Measurements from ENCODE around the gene DDX6. TPM values are rescaled to one million over a fixed set of nuclear protein-coding genes. Genes with fewer than 3 reads are reported as not detected.
"Not testable (repeated sequence)": the region's sequence is repeated elsewhere in the genome, so short reads cannot be mapped to it uniquely, and the experiment has no call there.

DDX6 gene, protein sequence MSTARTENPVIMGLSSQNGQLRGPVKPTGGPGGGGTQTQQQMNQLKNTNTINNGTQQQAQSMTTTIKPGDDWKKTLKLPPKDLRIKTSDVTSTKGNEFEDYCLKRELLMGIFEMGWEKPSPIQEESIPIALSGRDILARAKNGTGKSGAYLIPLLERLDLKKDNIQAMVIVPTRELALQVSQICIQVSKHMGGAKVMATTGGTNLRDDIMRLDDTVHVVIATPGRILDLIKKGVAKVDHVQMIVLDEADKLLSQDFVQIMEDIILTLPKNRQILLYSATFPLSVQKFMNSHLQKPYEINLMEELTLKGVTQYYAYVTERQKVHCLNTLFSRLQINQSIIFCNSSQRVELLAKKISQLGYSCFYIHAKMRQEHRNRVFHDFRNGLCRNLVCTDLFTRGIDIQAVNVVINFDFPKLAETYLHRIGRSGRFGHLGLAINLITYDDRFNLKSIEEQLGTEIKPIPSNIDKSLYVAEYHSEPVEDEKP
- 189 to 194 TPM (median 191 TPM) in 3 replicates for total RNA-seq

GRCh38 chr11:118791111-118791960, at the start of gene DDX6:
TSS of gene DDX6 (minus strand) at chr11:118791164. CDS start at chr11:118786251, 4,913 bp downstream.
- Mint-ChIP-seq H3K4me3 (peak within 1 kb of the TSS; percentile 99), H3K4me1 (peaks cover 31% of the 10 kb centered on the region), H3K27ac (peak within 1 kb of the TSS; percentile 99), H3K27me3 (ENCODE audit: low read depth) (no peaks in the 10 kb centered on the region), H3K36me3 (no peaks in the 10 kb centered on the region), H3K9me3 (no peaks in the 10 kb centered on the region)
- no peak for TF ChIP-seq CTCF (IDR thresholded peaks at IDR 0.05; ENCODE audit: unreplicated experiment)
- peak; percentile 87 to 94 for DNase-seq (ENCODE audit: low spot score in 2 of 2, unreplicated experiment in 2 of 2)

- Mint-ChIP-seq H3K27me3 (ENCODE audit: low read depth) (no peaks in the 10 kb centered on the region), H3K4me1 (no peaks in the 10 kb centered on the region), H3K4me3 (no peak overlapping the region), H3K36me3 (no peaks in the 10 kb centered on the region), H3K27ac (no peak overlapping the region), H3K9me3 (no peaks in the 10 kb centered on the region)
- no peak for DNase-seq (ENCODE audit: low spot score in 2 of 2, unreplicated experiment in 2 of 2)
- TF ChIP-seq CTCF (IDR thresholded peaks at IDR 0.05; ENCODE audit: unreplicated experiment): no peak
These were observed 48.1 kb upstream of the DDX6 start for GRCh38 chr11:118838905-118839553.

- no peaks in the 10 kb centered on the region for H3K4me1 Mint-ChIP-seq
- no peaks in the 10 kb centered on the region for H3K9me3 Mint-ChIP-seq
- TF ChIP-seq CTCF (IDR thresholded peaks at IDR 0.05; ENCODE audit: unreplicated experiment): no peak
- no peaks in the 10 kb centered on the region for H3K36me3 Mint-ChIP-seq
- no peak overlapping the region for H3K27ac Mint-ChIP-seq
- H3K4me3 Mint-ChIP-seq: no peak overlapping the region
- no peak for DNase-seq (ENCODE audit: low spot score in 2 of 2, unreplicated experiment in 2 of 2)
- no peaks in the 10 kb centered on the region for H3K27me3 Mint-ChIP-seq (ENCODE audit: low read depth)
These were observed 46.9 kb upstream of the DDX6 start for GRCh38 chr11:118837868-118838267.

- no peaks in the 10 kb centered on the region for H3K9me3 Mint-ChIP-seq
- H3K27ac Mint-ChIP-seq: no peak overlapping the region
- no peak for DNase-seq (ENCODE audit: low spot score in 2 of 2, unreplicated experiment in 2 of 2)
- no peaks in the 10 kb centered on the region for H3K4me1 Mint-ChIP-seq
- H3K36me3 Mint-ChIP-seq: no peaks in the 10 kb centered on the region
- no peak for TF ChIP-seq CTCF (IDR thresholded peaks at IDR 0.05; ENCODE audit: unreplicated experiment)
- H3K4me3 Mint-ChIP-seq: no peak overlapping the region
- no peaks in the 10 kb centered on the region for H3K27me3 Mint-ChIP-seq (ENCODE audit: low read depth)
These were observed 43.6 kb upstream of the DDX6 start for GRCh38 chr11:118834427-118835028.

- no peaks in the 10 kb centered on the region for H3K27me3 Mint-ChIP-seq (ENCODE audit: low read depth)
- H3K4me3 Mint-ChIP-seq: no peak overlapping the region
- no peak for DNase-seq (ENCODE audit: low spot score in 2 of 2, unreplicated experiment in 2 of 2)
- H3K9me3 Mint-ChIP-seq: no peaks in the 10 kb centered on the region
- H3K4me1 Mint-ChIP-seq: no peaks in the 10 kb centered on the region
- H3K36me3 Mint-ChIP-seq: no peaks in the 10 kb centered on the region
- H3K27ac Mint-ChIP-seq: no peak overlapping the region
- no peak for TF ChIP-seq CTCF (IDR thresholded peaks at IDR 0.05; ENCODE audit: unreplicated experiment)
These were observed 36.2 kb upstream of the DDX6 start for GRCh38 chr11:118827118-118827517.

DNA sequence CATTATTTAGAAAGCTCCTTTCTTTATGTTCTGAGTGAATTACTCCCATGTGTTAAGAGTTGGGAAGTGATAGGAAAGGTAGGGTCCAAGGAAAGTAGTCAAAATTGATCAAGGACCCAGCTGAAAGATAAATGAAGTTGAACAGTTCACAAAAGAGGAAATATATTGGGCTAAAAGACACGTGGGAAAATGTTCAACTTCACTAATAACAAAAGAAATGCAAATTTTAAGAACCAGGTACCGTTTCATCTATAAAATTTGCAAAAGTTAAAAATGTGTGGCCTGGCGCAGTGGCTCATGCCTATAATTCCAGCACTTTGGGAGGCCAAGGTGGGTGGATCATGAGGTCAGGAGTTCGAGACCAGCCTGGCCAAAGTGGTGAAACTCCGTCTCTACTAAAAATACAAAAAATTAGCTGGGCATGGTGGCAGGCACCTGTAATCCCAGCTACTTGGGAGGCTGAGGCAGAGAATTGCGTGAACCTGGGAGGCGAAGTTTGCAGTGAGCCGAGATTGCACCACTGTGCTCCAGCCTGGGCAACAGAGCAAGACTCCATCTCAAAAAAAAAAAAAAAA, 32.1 kb upstream of the DDX6 start:
- H3K4me1 Mint-ChIP-seq; H3K36me3 Mint-ChIP-seq; DNase-seq (ENCODE audit: low spot score in 2 of 2, unreplicated experiment in 2 of 2); H3K27ac Mint-ChIP-seq; H3K27me3 Mint-ChIP-seq (ENCODE audit: low read depth); H3K9me3 Mint-ChIP-seq; H3K4me3 Mint-ChIP-seq: not testable (repeated sequence)
